SK-N-MC (cell line): Measurements from ENCODE around the gene KIF3C.

Experiments used
- DNase-seq: peaks from one replicate; pipeline ENCODE4 v3.0.0-alpha.2; 2011; ENCODE audit warnings: low read depth, low spot score
- H3K27ac ChIP-seq: fragments of 200-600 bp; sonication (generic); 2 replicates; pipeline ENCODE4 v1.5.1; 2016; ENCODE audit warnings: mixed run types
- H3K36me3 ChIP-seq: fragments of 200-600 bp; sonication (generic); 2 replicates; pipeline ENCODE4 v1.6.1; 2017; ENCODE audit warnings: antibody characterized with exemption, low read length, mixed read lengths; ENCODE audit not compliant: insufficient read depth
- H3K4me3 ChIP-seq: fragments of 200-600 bp; sonication (generic); 2 replicates; pipeline ENCODE4 v1.5.1; 2016
- H3K9ac ChIP-seq: fragments of 200-600 bp; sonication (generic); 2 replicates; pipeline ENCODE4 v1.8.0; 2017; ENCODE audit warnings: mixed run types, mixed read lengths; ENCODE audit not compliant: insufficient read length
- H3K9me3 ChIP-seq: fragments of 200-600 bp; sonication (generic); 2 replicates; pipeline ENCODE4 v1.6.1; 2017; ENCODE audit warnings: low read depth, mild to moderate bottlenecking, antibody characterized with exemption, low read length, moderate library complexity, mixed read lengths
- EZH2 ChIP-seq: fragments of 200-600 bp; sonication (generic); IDR thresholded peaks from one replicate; pipeline ENCODE4 v1.6.1; 2017; ENCODE audit warnings: antibody characterized with exemption
- FOXP2 ChIP-seq: optimal IDR thresholded peaks from 2 replicates; pipeline ENCODE3; 2011; ENCODE audit warnings: mild to moderate bottlenecking, moderate library complexity; ENCODE audit not compliant: insufficient read depth; ENCODE audit errors: extremely low read length, control extremely low read depth
- POLR2AphosphoS5 ChIP-seq: IDR thresholded peaks from 2 replicates; pipeline ENCODE4 v1.6.1; 2012; ENCODE audit warnings: mild to moderate bottlenecking, low read depth, low read length, borderline replicate concordance

Gene KIF3C

GRCh38 chr2:25957743-25958142, 24.6 kb downstream of the KIF3C start:
- Histone ChIP-seq H3K9ac (no peak overlapping the region), H3K4me3 (no peak overlapping the region), H3K27ac (no peak overlapping the region), H3K9me3 (no peaks in the 10 kb centered on the region), H3K36me3 (no peaks in the 10 kb centered on the region)
- TF ChIP-seq POLR2AphosphoS5 = no peak
- TF ChIP-seq EZH2 = no peak
- no peak for TF ChIP-seq FOXP2
- DNase-seq = no peak

- Histone ChIP-seq H3K4me3 (no peak overlapping the region), H3K36me3 (no peaks in the 10 kb centered on the region), H3K27ac (no peak overlapping the region), H3K9me3 (no peaks in the 10 kb centered on the region), H3K9ac (no peak overlapping the region)
- no peak for TF ChIP-seq EZH2
- TF ChIP-seq POLR2AphosphoS5 = no peak
- TF ChIP-seq FOXP2 = no peak
- DNase-seq = no peak
These were observed 26.3 kb downstream of the KIF3C start for GRCh38 chr2:25955869-25956535.

- DNase-seq = no peak
- H3K9ac ChIP-seq = no peak overlapping the region
- H3K27ac ChIP-seq = no peak overlapping the region
- no peak overlapping the region for H3K4me3 ChIP-seq
- H3K9me3 ChIP-seq = no peaks in the 10 kb centered on the region
- H3K36me3 ChIP-seq = no peaks in the 10 kb centered on the region
- TF ChIP-seq FOXP2 (no peak), EZH2 (no peak), POLR2AphosphoS5 (no peak)
These were observed 27.3 kb downstream of the KIF3C start for GRCh38 chr2:25955036-25955435.

GRCh38 chr2:25954199-25954752, 28.0 kb downstream of the KIF3C start:
- H3K27ac ChIP-seq = no peak overlapping the region
- no peak for DNase-seq
- H3K9ac ChIP-seq = no peak overlapping the region
- no peak overlapping the region for H3K4me3 ChIP-seq
- TF ChIP-seq EZH2 = no peak
- no peak for TF ChIP-seq POLR2AphosphoS5
- TF ChIP-seq FOXP2 = no peak
- no peaks in the 10 kb centered on the region for H3K9me3 ChIP-seq
- H3K36me3 ChIP-seq = no peaks in the 10 kb centered on the region

GRCh38 chr2:25951071-25951547, 31.2 kb downstream of the KIF3C start:
- Histone ChIP-seq H3K27ac (no peak overlapping the region), H3K9me3 (no peaks in the 10 kb centered on the region), H3K36me3 (no peaks in the 10 kb centered on the region), H3K4me3 (no peak overlapping the region), H3K9ac (no peak overlapping the region)
- DNase-seq = peak; percentile 53
- TF ChIP-seq FOXP2 = no peak
- TF ChIP-seq EZH2 = no peak
- TF ChIP-seq POLR2AphosphoS5 = no peak

GRCh38 chr2:25948437-25948836, 33.9 kb downstream of the KIF3C start:
- no peak overlapping the region for H3K27ac ChIP-seq
- TF ChIP-seq EZH2 = no peak
- no peak for TF ChIP-seq POLR2AphosphoS5
- no peak for TF ChIP-seq FOXP2
- H3K36me3 ChIP-seq = no peaks in the 10 kb centered on the region
- H3K9me3 ChIP-seq = no peaks in the 10 kb centered on the region
- no peak overlapping the region for H3K4me3 ChIP-seq
- no peak for DNase-seq
- no peak overlapping the region for H3K9ac ChIP-seq

GRCh38 chr2:25941042-25941441, 41.3 kb downstream of the KIF3C start:
- no peaks in the 10 kb centered on the region; the same call in 1 of the 2 replicates for H3K36me3 ChIP-seq
- H3K4me3 ChIP-seq = no peak overlapping the region
- H3K9ac ChIP-seq = no peak overlapping the region
- TF ChIP-seq POLR2AphosphoS5 = no peak
- TF ChIP-seq EZH2 = no peak
- TF ChIP-seq FOXP2 = no peak
- H3K9me3 ChIP-seq = no peaks in the 10 kb centered on the region
- DNase-seq = no peak
- H3K27ac ChIP-seq = no peak overlapping the region

GRCh38 chr2:25939257-25939668, 43.0 kb downstream of the KIF3C start:
- Histone ChIP-seq H3K9me3 (no peaks in the 10 kb centered on the region), H3K27ac (no peak overlapping the region), H3K4me3 (no peak overlapping the region), H3K36me3 (no peaks in the 10 kb centered on the region; the same call in 1 of the 2 replicates), H3K9ac (no peak overlapping the region)
- DNase-seq = no peak
- TF ChIP-seq EZH2 (no peak), FOXP2 (no peak), POLR2AphosphoS5 (no peak)
